Erythroblast (primary cell): ENCODE results near the gene BPIFB1.

Experiments used
- GATA1 ChIP-seq: IDR thresholded peaks from 2 replicates; pipeline ENCODE4 v1.6.1; 2011; ENCODE audit warnings: low read depth, mild to moderate bottlenecking, control low read depth, low read length, moderate library complexity
- POLR2A ChIP-seq: IDR thresholded peaks from 2 replicates; pipeline ENCODE4 v1.6.1; 2011; ENCODE audit warnings: mild to moderate bottlenecking, low read length

- TF ChIP-seq POLR2A (no peak), GATA1 (no peak)
Observed at GRCh38 chr20:33345342-33345741, 62.3 kb downstream of the BPIFB1 start.
